GM18502 (cell line): ENCODE measurements around the gene WDR88.
"Not testable (repeated sequence)": the region's sequence is repeated elsewhere in the genome, so short reads cannot be mapped to it uniquely, and the experiment has no call there.

Experiments
- ATAC-seq: cut with Tn5 transposase; IDR thresholded peaks from one replicate; pipeline ENCODE4 v1.9.1; 2021; ENCODE audit warnings: mild to moderate bottlenecking; ENCODE audit not compliant: unreplicated experiment, poor library complexity

The WDR88 gene

GRCh38 chr19:33166037-33166436 lies 34.1 kb downstream of the WDR88 start:
- ATAC-seq, result not testable (repeated sequence)

GRCh38 chr19:33167438-33167837 lies 35.5 kb downstream of the WDR88 start:
- ATAC-seq, result no peak

- no peak for ATAC-seq
Observed at GRCh38 chr19:33168528-33168927, 36.6 kb downstream of the WDR88 start.

- no peak for ATAC-seq
Observed at GRCh38 chr19:33171222-33171795, 39.4 kb downstream of the WDR88 start.

GRCh38 chr19:33171916-33172359 lies 40.0 kb downstream of the WDR88 start:
- no peak for ATAC-seq

GRCh38 chr19:33174186-33174585 lies 42.3 kb downstream of the WDR88 start:
- no peak for ATAC-seq

- ATAC-seq, result no peak
Observed at GRCh38 chr19:33175156-33175782, 43.4 kb downstream of the WDR88 start.

- ATAC-seq, result peak; percentile 2
Observed at GRCh38 chr19:33175886-33176669, 44.2 kb downstream of the WDR88 start.

GRCh38 chr19:33176670-33177416 lies 44.9 kb downstream of the WDR88 start:
- ATAC-seq, result peak; percentile 85

- peak; percentile 29 for ATAC-seq
Observed at GRCh38 chr19:33177417-33177979, 45.6 kb downstream of the WDR88 start.

GRCh38 chr19:33186431-33187182 lies 54.7 kb downstream of the WDR88 start:
- no peak for ATAC-seq

GRCh38 chr19:33187183-33187540 lies 55.2 kb downstream of the WDR88 start:
- ATAC-seq, result no peak

GRCh38 chr19:33189453-33189852 lies 57.5 kb downstream of the WDR88 start:
- no peak for ATAC-seq

GRCh38 chr19:33191092-33191491 lies 59.2 kb downstream of the WDR88 start:
- not testable (repeated sequence) for ATAC-seq

- ATAC-seq, result no peak
Observed at GRCh38 chr19:33191501-33191900, 59.6 kb downstream of the WDR88 start.

- no peak for ATAC-seq
Observed at GRCh38 chr19:33192010-33192409, 60.1 kb downstream of the WDR88 start.

GRCh38 chr19:33193269-33193864 lies 61.5 kb downstream of the WDR88 start:
- no peak for ATAC-seq

GRCh38 chr19:33193865-33194362 lies 62.0 kb downstream of the WDR88 start, which contains the start of gene LRP3:
Gene LRP3 (plus strand): TSS chr19:33194330. CDS start chr19:33194786, 456 bp downstream.
- ATAC-seq, result no peak

- no peak for ATAC-seq
Observed at GRCh38 chr19:33194532-33194885, 62.6 kb downstream of the WDR88 start.
